WTC11 (cell line): ENCODE measurements around the gene ANO7. TPM values are rescaled to one million over a fixed set of nuclear protein-coding genes. Genes with fewer than 3 reads are reported as not detected.

Experiments
- ATF1 ChIP-seq: sonication (generic); formaldehyde crosslinking; IDR thresholded peaks from 2 replicates; pipeline ENCODE4 v1.8.1; 2023; ENCODE audit warnings: mild to moderate bottlenecking, moderate library complexity, missing genetic modification reagents
- FOXP1 ChIP-seq: sonication (generic); formaldehyde crosslinking; IDR thresholded peaks from 2 replicates; pipeline ENCODE4 v1.8.0; 2022; ENCODE audit warnings: missing genetic modification reagents, mild to moderate bottlenecking, moderate library complexity, borderline replicate concordance
- MYBL2 ChIP-seq: sonication (generic); formaldehyde crosslinking; IDR thresholded peaks from 2 replicates; pipeline ENCODE4 v1.8.1; 2023; ENCODE audit warnings: mild to moderate bottlenecking, moderate library complexity, missing genetic modification reagents
- NFYB ChIP-seq: sonication (generic); formaldehyde crosslinking; conservative IDR thresholded peaks from 2 replicates; pipeline ENCODE4 v1.8.0; 2022; ENCODE audit warnings: low read depth, missing genetic modification reagents
- NR3C1 ChIP-seq: sonication (generic); formaldehyde crosslinking; conservative IDR thresholded peaks from 2 replicates; pipeline ENCODE4 v1.8.1; 2023; ENCODE audit warnings: low read depth, mild to moderate bottlenecking, missing genetic modification reagents
- ZNF232 ChIP-seq: sonication (generic); formaldehyde crosslinking; IDR thresholded peaks from 2 replicates; pipeline ENCODE4 v1.8.0; 2022; ENCODE audit warnings: mild to moderate bottlenecking, missing genetic modification reagents
- ZNF317 ChIP-seq: sonication (generic); formaldehyde crosslinking; IDR thresholded peaks from 2 replicates; pipeline ENCODE4 v1.8.1; 2023; ENCODE audit warnings: low read depth, mild to moderate bottlenecking, moderate library complexity, missing genetic modification reagents, borderline replicate concordance
- total RNA-seq: library from RNA; stranded (reverse); gene quantifications from 3 replicates; pipeline ENCODE4 v1.2.3, GENCODE V29; 2021
- TF ChIP-seq, protein P1 (sequence below): fragments of 250-450 bp; sonication (Bioruptor Pico); IDR thresholded peaks from 2 replicates; pipeline ENCODE4 v1.8.0; 2021; ENCODE audit warnings: mild to moderate bottlenecking
- TF ChIP-seq, protein P2 (sequence below): sonication (generic); formaldehyde crosslinking; IDR thresholded peaks from 2 replicates; pipeline ENCODE4 v1.8.1; 2023; ENCODE audit warnings: mild to moderate bottlenecking, moderate library complexity, missing genetic modification reagents
- TF ChIP-seq, protein P3 (sequence below): sonication (generic); formaldehyde crosslinking; IDR thresholded peaks from 2 replicates; pipeline ENCODE4 v1.8.0; 2022; ENCODE audit warnings: mild to moderate bottlenecking, missing genetic modification reagents
- TF ChIP-seq, protein P4 (sequence below): sonication (generic); formaldehyde crosslinking; IDR thresholded peaks from 2 replicates; pipeline ENCODE4 v1.8.0; 2022; ENCODE audit warnings: mild to moderate bottlenecking, missing genetic modification reagents
- TF ChIP-seq, protein P5 (sequence below): sonication (generic); formaldehyde crosslinking; IDR thresholded peaks from 2 replicates; pipeline ENCODE4 v1.8.1; 2023; ENCODE audit warnings: mild to moderate bottlenecking, missing genetic modification reagents
- TF ChIP-seq, protein P6 (sequence below): fragments of 250-450 bp; sonication (Bioruptor Pico); conservative IDR thresholded peaks from 2 replicates; pipeline ENCODE4 v1.9.0; 2021; ENCODE audit warnings: mild to moderate bottlenecking
- TF ChIP-seq, protein P7 (sequence below): fragments of 250-450 bp; sonication (Bioruptor Pico); IDR thresholded peaks from 2 replicates; pipeline ENCODE4 v1.9.0; 2021; ENCODE audit warnings: mild to moderate bottlenecking

ANO7 gene
- total RNA-seq, 1 experiment from 2014 or later, result 8.0 TPM

DNA sequence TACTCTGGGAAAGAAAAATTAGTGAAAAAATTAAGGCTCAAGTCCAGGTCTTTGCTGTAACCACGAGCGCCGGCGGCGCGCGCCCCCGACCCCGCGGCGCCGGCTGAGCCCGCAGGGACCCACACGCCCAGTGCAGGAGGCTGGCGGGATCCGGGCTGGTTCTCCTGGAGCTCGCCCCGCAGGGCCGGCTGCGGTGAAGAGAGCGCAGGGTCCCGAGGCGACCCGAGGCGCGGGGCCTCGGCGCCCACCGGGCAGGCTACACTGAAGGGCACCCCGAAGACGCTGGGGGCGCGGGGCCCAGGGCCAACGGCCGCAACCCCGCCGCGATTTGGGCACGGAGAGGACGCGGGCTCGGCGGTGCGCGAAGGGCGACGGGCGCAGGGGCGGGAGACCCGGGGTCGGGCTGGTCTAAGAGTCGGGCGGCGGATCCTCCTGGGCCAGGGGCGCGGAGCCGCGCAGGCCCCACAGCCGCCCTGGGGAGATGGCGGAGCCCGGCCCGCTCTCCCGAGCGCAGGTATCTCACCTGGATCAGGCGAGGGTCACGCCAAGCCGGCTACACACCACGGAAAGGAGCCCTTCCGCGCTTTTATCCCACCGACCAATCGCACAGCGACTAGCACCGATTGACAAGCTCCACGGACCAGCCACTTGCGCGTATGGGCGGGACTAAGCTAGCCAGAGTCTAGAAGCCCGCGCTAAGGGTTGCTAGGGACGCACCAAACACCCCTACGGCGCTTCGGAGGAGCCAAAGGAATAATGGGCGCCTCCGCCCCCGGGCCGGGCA lies 39.4 kb upstream of the ANO7 start, which contains the start of gene PASK (continued):
- 0 out of 2 replicates have a peak, but pooled peaks have one; percentile 55 for TF ChIP-seq NR3C1 (CRISPR knock-in tag)
- TF ChIP-seq, protein P1, sequence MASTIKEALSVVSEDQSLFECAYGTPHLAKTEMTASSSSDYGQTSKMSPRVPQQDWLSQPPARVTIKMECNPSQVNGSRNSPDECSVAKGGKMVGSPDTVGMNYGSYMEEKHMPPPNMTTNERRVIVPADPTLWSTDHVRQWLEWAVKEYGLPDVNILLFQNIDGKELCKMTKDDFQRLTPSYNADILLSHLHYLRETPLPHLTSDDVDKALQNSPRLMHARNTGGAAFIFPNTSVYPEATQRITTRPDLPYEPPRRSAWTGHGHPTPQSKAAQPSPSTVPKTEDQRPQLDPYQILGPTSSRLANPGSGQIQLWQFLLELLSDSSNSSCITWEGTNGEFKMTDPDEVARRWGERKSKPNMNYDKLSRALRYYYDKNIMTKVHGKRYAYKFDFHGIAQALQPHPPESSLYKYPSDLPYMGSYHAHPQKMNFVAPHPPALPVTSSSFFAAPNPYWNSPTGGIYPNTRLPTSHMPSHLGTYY (CRISPR knock-in tag), result no peak
- 0 out of 2 replicates have a peak, but pooled peaks have one; percentile 47 for TF ChIP-seq FOXP1
- TF ChIP-seq, protein P2, sequence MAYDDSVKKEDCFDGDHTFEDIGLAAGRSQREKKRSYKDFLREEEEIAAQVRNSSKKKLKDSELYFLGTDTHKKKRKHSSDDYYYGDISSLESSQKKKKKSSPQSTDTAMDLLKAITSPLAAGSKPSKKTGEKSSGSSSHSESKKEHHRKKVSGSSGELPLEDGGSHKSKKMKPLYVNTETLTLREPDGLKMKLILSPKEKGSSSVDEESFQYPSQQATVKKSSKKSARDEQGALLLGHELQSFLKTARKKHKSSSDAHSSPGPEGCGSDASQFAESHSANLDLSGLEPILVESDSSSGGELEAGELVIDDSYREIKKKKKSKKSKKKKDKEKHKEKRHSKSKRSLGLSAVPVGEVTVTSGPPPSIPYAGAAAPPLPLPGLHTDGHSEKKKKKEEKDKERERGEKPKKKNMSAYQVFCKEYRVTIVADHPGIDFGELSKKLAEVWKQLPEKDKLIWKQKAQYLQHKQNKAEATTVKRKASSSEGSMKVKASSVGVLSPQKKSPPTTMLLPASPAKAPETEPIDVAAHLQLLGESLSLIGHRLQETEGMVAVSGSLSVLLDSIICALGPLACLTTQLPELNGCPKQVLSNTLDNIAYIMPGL (CRISPR knock-in tag), result peak; percentile 51; the same call in 1 of the 2 replicates
- TF ChIP-seq ZNF317 (CRISPR knock-in tag), result peak; percentile 14; the same call in 1 of the 2 replicates
- TF ChIP-seq, protein P3, sequence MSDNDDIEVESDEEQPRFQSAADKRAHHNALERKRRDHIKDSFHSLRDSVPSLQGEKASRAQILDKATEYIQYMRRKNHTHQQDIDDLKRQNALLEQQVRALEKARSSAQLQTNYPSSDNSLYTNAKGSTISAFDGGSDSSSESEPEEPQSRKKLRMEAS (CRISPR knock-in tag), result peak; percentile 80
- peak; percentile 62; the same call in 1 of the 2 replicates for TF ChIP-seq MYBL2 (CRISPR knock-in tag)
- no peak; the same call in 1 of the 2 replicates for TF ChIP-seq ZNF232 (CRISPR knock-in tag)
- TF ChIP-seq, protein P4, sequence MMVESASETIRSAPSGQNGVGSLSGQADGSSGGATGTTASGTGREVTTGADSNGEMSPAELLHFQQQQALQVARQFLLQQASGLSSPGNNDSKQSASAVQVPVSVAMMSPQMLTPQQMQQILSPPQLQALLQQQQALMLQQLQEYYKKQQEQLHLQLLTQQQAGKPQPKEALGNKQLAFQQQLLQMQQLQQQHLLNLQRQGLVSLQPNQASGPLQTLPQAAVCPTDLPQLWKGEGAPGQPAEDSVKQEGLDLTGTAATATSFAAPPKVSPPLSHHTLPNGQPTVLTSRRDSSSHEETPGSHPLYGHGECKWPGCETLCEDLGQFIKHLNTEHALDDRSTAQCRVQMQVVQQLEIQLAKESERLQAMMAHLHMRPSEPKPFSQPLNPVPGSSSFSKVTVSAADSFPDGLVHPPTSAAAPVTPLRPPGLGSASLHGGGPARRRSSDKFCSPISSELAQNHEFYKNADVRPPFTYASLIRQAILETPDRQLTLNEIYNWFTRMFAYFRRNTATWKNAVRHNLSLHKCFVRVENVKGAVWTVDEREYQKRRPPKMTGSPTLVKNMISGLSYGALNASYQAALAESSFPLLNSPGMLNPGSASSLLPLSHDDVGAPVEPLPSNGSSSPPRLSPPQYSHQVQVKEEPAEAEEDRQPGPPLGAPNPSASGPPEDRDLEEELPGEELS, result peak; percentile 37; the same call in 1 of the 2 replicates
- TF ChIP-seq, protein P5, sequence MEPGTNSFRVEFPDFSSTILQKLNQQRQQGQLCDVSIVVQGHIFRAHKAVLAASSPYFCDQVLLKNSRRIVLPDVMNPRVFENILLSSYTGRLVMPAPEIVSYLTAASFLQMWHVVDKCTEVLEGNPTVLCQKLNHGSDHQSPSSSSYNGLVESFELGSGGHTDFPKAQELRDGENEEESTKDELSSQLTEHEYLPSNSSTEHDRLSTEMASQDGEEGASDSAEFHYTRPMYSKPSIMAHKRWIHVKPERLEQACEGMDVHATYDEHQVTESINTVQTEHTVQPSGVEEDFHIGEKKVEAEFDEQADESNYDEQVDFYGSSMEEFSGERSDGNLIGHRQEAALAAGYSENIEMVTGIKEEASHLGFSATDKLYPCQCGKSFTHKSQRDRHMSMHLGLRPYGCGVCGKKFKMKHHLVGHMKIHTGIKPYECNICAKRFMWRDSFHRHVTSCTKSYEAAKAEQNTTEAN (CRISPR knock-in tag), result 0 out of 2 replicates have a peak, but pooled peaks have one; percentile 25
- TF ChIP-seq, protein P6, sequence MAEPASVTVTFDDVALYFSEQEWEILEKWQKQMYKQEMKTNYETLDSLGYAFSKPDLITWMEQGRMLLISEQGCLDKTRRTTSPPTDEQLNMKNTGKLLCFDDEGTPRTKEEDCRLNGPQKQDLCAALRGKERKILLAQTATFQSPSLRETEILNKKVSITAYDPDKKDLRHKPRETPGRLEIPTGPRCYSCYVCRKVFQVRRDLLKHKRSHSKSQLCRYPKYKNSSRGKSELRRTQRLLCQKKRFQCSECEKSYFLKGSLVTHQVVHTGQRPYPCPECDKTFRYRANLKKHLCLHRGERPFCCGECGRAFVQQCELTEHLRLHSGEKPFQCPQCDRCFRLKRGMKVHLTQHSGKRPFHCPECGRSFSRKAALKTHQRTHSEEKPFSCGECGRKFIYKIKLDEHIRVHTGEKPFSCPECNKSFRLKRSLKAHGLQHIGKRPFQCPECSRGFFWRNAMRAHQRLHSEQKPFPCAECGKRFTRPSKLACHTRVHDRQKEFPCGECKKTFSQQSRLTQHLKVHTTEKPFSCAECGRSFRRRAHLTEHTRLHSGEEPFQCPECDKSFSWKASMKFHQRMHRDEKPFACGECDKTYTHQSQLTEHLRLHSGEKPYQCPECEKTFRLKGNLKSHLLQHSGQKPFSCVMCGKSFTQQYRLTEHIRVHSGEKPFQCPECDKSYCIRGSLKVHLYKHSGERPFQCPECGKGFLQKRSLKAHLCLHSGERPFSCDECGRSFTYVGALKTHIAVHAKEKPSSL, result no peak
- TF ChIP-seq, protein P7, sequence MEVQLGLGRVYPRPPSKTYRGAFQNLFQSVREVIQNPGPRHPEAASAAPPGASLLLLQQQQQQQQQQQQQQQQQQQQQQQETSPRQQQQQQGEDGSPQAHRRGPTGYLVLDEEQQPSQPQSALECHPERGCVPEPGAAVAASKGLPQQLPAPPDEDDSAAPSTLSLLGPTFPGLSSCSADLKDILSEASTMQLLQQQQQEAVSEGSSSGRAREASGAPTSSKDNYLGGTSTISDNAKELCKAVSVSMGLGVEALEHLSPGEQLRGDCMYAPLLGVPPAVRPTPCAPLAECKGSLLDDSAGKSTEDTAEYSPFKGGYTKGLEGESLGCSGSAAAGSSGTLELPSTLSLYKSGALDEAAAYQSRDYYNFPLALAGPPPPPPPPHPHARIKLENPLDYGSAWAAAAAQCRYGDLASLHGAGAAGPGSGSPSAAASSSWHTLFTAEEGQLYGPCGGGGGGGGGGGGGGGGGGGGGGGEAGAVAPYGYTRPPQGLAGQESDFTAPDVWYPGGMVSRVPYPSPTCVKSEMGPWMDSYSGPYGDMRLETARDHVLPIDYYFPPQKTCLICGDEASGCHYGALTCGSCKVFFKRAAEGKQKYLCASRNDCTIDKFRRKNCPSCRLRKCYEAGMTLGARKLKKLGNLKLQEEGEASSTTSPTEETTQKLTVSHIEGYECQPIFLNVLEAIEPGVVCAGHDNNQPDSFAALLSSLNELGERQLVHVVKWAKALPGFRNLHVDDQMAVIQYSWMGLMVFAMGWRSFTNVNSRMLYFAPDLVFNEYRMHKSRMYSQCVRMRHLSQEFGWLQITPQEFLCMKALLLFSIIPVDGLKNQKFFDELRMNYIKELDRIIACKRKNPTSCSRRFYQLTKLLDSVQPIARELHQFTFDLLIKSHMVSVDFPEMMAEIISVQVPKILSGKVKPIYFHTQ (CRISPR knock-in tag), result no peak
- peak; percentile 79 for TF ChIP-seq NFYB (CRISPR knock-in tag)
- 0 out of 2 replicates have a peak, but pooled peaks have one; percentile 51 for TF ChIP-seq ATF1 (CRISPR knock-in tag)
